Measurements from ENCODE around the gene NDUFA6. TPM values are rescaled to one million over a fixed set of nuclear protein-coding genes. Genes with fewer than 3 reads are reported as not detected.
A peak's percentile ranks its signal among the peaks of the same experiment; 100 is the strongest.

The NDUFA6 gene
- total RNA-seq, 1 donor from 2014 or later = 73.6 TPM

DNA sequence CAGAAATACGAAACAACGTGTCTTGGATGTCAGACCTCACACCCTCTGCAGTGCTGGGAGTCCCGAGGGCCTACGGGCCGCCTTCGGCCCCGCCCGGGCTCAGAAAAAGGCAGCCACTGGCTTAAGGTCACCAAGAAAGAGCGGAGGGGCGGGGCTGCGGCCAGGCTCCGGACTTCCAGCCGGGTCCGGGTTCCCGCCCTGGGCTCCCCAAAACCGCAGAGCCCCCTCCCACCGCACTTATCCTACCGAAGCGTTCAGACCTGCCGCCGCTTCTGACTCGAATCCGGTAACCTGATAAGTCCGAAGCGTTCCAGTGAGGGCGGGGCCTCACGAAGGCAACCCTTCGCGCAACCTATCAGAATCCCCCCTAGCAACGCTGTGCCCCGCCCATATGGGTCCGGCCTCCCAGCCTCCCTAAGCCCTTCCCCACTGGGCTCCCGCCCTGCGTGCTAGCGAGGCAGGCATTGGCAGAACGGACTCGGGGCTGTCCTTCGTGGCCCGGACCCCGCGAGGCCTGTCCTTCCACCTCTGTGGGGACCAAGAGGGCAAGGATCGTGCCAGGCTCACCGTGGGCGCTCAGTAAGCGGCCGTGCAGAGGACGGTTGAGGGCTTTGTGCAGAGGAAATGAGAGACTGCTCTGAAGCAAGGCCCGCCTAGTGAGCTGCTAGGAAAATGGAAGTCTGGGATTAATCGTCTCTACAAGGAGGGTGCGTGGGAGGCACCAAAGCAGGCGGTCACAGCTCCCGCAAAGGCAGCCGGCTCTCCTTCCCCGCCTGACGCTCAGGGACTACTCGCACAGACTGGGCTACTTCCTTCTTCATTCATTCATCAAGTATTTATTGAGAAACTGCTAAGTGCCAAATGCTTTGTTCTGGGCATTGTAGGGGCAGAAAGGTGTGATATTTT is 19.8 kb downstream of the NDUFA6 start, which contains the start of gene NAGA:
Gene NAGA (minus strand): TSS at position 296 of the 906 bp plus-strand sequence. CDS start 515 bp downstream, outside the sequence.
- POLR2A ChIA-PET = interaction anchor here (0.5 to 3.7 kb wide), 13 partner anchors 9 to 689 kb away, joined by 3 to 47 read pairs (median 5); partner anchors contain the start of genes NDUFA6, SMDT1, SREBF2 and TNFRSF13C
- peak; percentile 96 for ATAC-seq (ENCODE audit: low read depth)
- Mint-ChIP-seq H3K36me3 (ENCODE audit: low read depth) (peaks cover 23% of the 10 kb centered on the region), H3K27me3 (no peaks in the 10 kb centered on the region), H3K9me3 (no peaks in the 10 kb centered on the region), H3K4me3 (peak within 1 kb of the TSS; percentile 89), H3K4me1 (peaks cover 32% of the 10 kb centered on the region), H3K27ac (peak within 1 kb of the TSS; percentile 89)
- intact Hi-C loops (cut with micrococcal nuclease) = loop anchor here (1.0 to 5.0 kb wide), 6 partner anchors 9 to 383 kb away; partner anchors contain the start of genes NDUFA6, SMDT1, SNU13 and WBP2NL
- CTCF ChIA-PET = interaction anchor here (0.7 to 1.7 kb wide), 2 partner anchors 20 to 36 kb away, joined by 3 to 6 read pairs; partner anchors contain the start of gene NDUFA6
- DNase-seq = peak; percentile 76
- TF ChIP-seq, protein P1, sequence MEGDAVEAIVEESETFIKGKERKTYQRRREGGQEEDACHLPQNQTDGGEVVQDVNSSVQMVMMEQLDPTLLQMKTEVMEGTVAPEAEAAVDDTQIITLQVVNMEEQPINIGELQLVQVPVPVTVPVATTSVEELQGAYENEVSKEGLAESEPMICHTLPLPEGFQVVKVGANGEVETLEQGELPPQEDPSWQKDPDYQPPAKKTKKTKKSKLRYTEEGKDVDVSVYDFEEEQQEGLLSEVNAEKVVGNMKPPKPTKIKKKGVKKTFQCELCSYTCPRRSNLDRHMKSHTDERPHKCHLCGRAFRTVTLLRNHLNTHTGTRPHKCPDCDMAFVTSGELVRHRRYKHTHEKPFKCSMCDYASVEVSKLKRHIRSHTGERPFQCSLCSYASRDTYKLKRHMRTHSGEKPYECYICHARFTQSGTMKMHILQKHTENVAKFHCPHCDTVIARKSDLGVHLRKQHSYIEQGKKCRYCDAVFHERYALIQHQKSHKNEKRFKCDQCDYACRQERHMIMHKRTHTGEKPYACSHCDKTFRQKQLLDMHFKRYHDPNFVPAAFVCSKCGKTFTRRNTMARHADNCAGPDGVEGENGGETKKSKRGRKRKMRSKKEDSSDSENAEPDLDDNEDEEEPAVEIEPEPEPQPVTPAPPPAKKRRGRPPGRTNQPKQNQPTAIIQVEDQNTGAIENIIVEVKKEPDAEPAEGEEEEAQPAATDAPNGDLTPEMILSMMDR (IDR thresholded peaks at IDR 0.05) = no peak

DNA sequence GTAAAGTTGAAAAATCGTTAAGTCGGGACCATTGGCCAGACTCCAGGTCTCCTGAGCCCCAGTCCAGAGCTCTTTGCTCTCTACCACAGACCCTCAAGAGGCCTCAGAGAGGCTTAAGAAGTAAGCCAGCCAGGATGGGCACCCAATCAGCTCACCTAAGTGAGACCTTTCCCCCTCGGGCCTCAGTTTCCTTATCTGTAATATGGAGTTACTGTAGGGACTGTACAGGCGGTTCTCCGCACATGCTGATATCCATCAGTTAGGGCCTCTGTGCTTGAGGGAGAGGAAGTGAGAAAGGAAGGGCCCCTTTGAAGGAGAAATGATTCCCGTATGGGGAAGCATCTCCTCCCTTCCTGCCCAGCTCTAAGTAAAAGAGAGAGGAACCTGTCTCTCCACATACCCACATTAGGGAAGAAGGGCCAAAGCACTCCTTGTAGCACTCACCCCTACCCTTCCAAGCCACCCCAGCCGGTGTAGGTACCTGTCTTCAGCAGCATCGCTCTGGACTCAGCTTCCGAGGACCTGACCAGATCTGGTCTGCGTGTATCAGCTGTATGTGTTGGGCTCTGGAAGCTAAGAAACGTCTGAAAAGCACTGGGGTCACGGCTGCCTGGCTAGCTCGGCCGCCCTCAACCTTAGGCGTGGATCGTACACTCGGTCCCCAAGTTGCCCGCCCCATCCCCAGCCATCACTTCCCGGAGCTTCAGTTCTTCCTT is 20.6 kb downstream of the NDUFA6 start:
- DNase-seq = no peak

DNA sequence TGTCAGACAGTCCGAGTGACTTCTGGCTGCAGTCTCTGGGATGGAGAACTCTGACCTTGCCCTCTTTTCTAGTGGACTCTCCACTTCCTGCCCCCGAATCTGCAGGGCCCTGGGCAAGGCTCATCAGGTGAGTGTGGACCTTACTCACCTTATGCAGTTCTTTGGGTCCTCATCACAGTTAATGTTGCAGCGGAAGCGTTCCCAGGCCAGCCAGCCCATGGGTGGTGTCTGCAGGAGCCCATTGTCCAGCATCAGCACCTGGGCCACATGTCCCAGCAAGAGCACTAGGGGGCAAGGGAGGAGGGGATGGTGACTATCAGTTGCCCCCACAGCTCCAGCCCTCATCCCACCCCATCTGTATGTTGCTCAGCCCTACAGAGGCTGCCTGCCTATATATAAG is 22.3 kb downstream of the NDUFA6 start:
- H3K27ac Mint-ChIP-seq = no peak overlapping the region
- POLR2A ChIA-PET = interaction anchor here (0.5 to 3.7 kb wide), 2 partner anchors 12 to 248 kb away, joined by 6 to 47 read pairs; partner anchors contain the start of gene SMDT1

More for the DNA sequence above, 20.6 kb downstream of the NDUFA6 start:
- CTCF ChIA-PET = interaction anchor here (0.7 to 1.7 kb wide), 3 partner anchors 16 to 37 kb away, joined by 3 to 6 read pairs (median 3); partner anchors contain the start of gene NDUFA6
- no peaks in the 10 kb centered on the region for H3K27me3 Mint-ChIP-seq
- TF ChIP-seq, protein P1 (IDR thresholded peaks at IDR 0.05) = no peak
- peak; percentile 7 for ATAC-seq (ENCODE audit: low read depth)
- H3K36me3 Mint-ChIP-seq (ENCODE audit: low read depth) = peaks cover 31% of the 10 kb centered on the region
- intact Hi-C loops (cut with micrococcal nuclease) = loop anchor here (1.0 to 5.0 kb wide), 6 partner anchors 9 to 383 kb away; partner anchors contain the start of genes NDUFA6, SMDT1, SNU13 and WBP2NL
- POLR2A ChIA-PET = interaction anchor here (0.5 to 3.7 kb wide), 16 partner anchors 10 to 689 kb away, joined by 3 to 47 read pairs (median 5); partner anchors contain the start of genes NDUFA6, SMDT1, SREBF2 and TNFRSF13C
- H3K4me3 Mint-ChIP-seq = peak overlapping the region; percentile 89
- H3K27ac Mint-ChIP-seq = peak overlapping the region; percentile 80
- H3K4me1 Mint-ChIP-seq = peaks cover 30% of the 10 kb centered on the region
- no peaks in the 10 kb centered on the region for H3K9me3 Mint-ChIP-seq

DNA sequence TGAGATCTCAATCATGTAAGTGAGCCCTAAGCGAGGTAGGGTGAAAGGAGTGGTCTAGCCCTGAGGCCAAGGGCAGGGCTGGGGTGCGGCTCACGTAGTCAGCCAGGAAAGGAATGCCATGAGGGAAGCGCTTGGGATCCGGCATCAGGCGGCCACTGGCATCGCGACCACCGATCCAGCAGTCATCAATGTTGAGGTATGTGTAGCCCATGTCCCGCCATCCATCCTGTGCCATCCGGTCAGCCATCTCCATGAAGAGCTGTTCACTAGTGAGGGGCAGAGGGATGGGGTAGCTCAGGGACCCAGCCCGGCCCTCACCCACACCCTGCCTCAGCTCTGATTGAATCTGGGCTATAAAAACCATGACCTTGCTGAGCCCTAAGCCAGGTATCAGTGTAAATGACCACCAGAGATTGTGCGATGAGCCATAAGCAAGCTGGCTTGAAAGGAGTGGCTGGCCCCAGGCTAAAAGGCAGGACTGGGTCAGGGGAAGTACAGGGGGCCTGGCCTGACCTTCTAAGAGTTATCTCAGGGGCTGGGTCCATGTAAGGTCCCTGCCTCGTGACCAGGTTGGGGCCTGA is 22.8 kb downstream of the NDUFA6 start:
- Mint-ChIP-seq H3K36me3 (ENCODE audit: low read depth) (peaks cover 42% of the 10 kb centered on the region), H3K27me3 (no peaks in the 10 kb centered on the region), H3K9me3 (no peaks in the 10 kb centered on the region), H3K27ac (no peak overlapping the region), H3K4me1 (peaks cover 22% of the 10 kb centered on the region), H3K4me3 (no peak overlapping the region)
- intact Hi-C loops (cut with micrococcal nuclease) = no loop called here
- TF ChIP-seq, protein P1 (IDR thresholded peaks at IDR 0.05) = no peak
- ATAC-seq (ENCODE audit: low read depth) (no peak), DNase-seq (no peak)
- ChIA-PET POLR2A (interaction anchor here (0.6 kb wide), 1 partner anchor 415 kb away, joined by 5 read pairs; no protein-coding TSS in a partner anchor), CTCF (no interaction called here)

More for the DNA sequence above, 22.3 kb downstream of the NDUFA6 start:
- Mint-ChIP-seq H3K4me1 (peaks cover 25% of the 10 kb centered on the region), H3K9me3 (no peaks in the 10 kb centered on the region), H3K4me3 (no peak overlapping the region), H3K27me3 (no peaks in the 10 kb centered on the region), H3K36me3 (ENCODE audit: low read depth) (peaks cover 37% of the 10 kb centered on the region)
- ATAC-seq (ENCODE audit: low read depth) = no peak
- TF ChIP-seq, protein P1 (IDR thresholded peaks at IDR 0.05) = no peak
- intact Hi-C loops (cut with micrococcal nuclease) = no loop called here
- DNase-seq = no peak
- CTCF ChIA-PET = no interaction called here
